ENCODE measurements around the gene CORT.
"Not testable (repeated sequence)": the region's sequence is repeated elsewhere in the genome, so short reads cannot be mapped to it uniquely, and the experiment has no call there.

Gene CORT

GRCh38 chr1:10440305-10440704 is 9.5 kb upstream of the CORT start:
- Histone ChIP-seq H3K9me3 (ENCODE audit: control insufficient read depth, low read depth, low read length) (no peaks in the 10 kb centered on the region), H3K4me3 (ENCODE audit: low read length) (no peak overlapping the region), H3K4me1 (ENCODE audit: control insufficient read depth, low read depth, low read length) (no peaks in the 10 kb centered on the region), H3K27me3 (ENCODE audit: control insufficient read depth, insufficient read depth, low read length) (no peaks in the 10 kb centered on the region), H3K36me3 (ENCODE audit: control insufficient read depth, low read depth, low read length) (no peaks in the 10 kb centered on the region), H3K9ac (ENCODE audit: low read length) (no peak overlapping the region), H3K27ac (ENCODE audit: low read length) (no peak overlapping the region)

DNA sequence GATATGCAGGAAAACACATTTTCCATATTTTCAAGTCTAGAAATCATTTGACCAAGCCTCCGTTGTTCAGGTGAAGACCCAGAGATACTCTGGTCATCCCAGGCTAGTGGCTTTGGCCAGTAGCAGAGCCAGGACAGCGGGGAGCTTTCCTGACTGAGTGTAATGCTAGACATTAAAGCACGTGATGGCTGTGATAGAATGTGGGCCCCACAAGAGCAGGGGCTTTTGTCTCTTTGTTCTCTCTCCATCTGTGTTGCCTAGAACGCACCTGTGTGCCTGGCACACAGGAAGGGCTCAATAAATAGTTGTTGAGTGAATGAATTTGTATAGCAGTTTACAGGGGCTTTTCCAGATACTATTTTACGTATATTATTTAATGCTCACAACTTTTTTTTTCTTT is 9.0 kb upstream of the CORT start:
- no peaks in the 10 kb centered on the region for H3K4me1 ChIP-seq (ENCODE audit: control insufficient read depth, low read depth, low read length)
- H3K9ac ChIP-seq (ENCODE audit: low read length): no peak overlapping the region
- no peak overlapping the region for H3K27ac ChIP-seq (ENCODE audit: low read length)
- H3K9me3 ChIP-seq (ENCODE audit: control insufficient read depth, low read depth, low read length): no peaks in the 10 kb centered on the region
- no peak overlapping the region for H3K4me3 ChIP-seq (ENCODE audit: low read length)
- H3K36me3 ChIP-seq (ENCODE audit: control insufficient read depth, low read depth, low read length): no peaks in the 10 kb centered on the region
- no peaks in the 10 kb centered on the region for H3K27me3 ChIP-seq (ENCODE audit: control insufficient read depth, insufficient read depth, low read length)

DNA sequence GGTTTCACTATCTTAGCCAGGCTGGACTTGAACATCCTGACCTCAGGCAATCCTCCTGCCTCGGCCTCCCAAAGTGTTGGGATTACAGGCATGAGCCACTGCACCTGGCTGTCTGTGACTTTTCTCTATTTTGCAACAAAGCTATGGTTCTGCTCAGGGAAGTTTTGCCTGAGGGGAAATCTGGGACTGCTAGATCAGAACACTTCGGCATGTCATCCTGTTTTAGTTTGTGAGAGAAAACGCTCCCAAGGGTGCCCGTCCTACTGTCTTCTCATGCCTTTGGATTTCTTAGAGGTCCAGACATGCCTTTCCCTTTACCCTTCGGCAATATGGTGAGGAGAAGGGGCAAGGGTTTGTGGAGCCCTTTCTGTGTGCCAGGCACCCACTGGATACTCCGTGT is 5.6 kb upstream of the CORT start:
- Histone ChIP-seq H3K9ac (ENCODE audit: low read length) (no peak overlapping the region), H3K36me3 (ENCODE audit: control insufficient read depth, low read depth, low read length) (no peaks in the 10 kb centered on the region), H3K27me3 (ENCODE audit: control insufficient read depth, insufficient read depth, low read length) (no peaks in the 10 kb centered on the region), H3K4me3 (ENCODE audit: low read length) (no peak overlapping the region), H3K27ac (ENCODE audit: low read length) (no peak overlapping the region), H3K9me3 (ENCODE audit: control insufficient read depth, low read depth, low read length) (no peaks in the 10 kb centered on the region), H3K4me1 (ENCODE audit: control insufficient read depth, low read depth, low read length) (no peaks in the 10 kb centered on the region)

- no peaks in the 10 kb centered on the region for H3K36me3 ChIP-seq (ENCODE audit: control insufficient read depth, low read depth, low read length)
- no peak overlapping the region for H3K9ac ChIP-seq (ENCODE audit: low read length)
- H3K27me3 ChIP-seq (ENCODE audit: control insufficient read depth, insufficient read depth, low read length): no peaks in the 10 kb centered on the region
- H3K27ac ChIP-seq (ENCODE audit: low read length): no peak overlapping the region
- H3K4me3 ChIP-seq (ENCODE audit: low read length): no peak overlapping the region
- H3K4me1 ChIP-seq (ENCODE audit: control insufficient read depth, low read depth, low read length): peaks cover 3% of the 10 kb centered on the region
- H3K9me3 ChIP-seq (ENCODE audit: control insufficient read depth, low read depth, low read length): no peaks in the 10 kb centered on the region
These were observed 4.9 kb upstream of the CORT start for GRCh38 chr1:10444795-10445397.

DNA sequence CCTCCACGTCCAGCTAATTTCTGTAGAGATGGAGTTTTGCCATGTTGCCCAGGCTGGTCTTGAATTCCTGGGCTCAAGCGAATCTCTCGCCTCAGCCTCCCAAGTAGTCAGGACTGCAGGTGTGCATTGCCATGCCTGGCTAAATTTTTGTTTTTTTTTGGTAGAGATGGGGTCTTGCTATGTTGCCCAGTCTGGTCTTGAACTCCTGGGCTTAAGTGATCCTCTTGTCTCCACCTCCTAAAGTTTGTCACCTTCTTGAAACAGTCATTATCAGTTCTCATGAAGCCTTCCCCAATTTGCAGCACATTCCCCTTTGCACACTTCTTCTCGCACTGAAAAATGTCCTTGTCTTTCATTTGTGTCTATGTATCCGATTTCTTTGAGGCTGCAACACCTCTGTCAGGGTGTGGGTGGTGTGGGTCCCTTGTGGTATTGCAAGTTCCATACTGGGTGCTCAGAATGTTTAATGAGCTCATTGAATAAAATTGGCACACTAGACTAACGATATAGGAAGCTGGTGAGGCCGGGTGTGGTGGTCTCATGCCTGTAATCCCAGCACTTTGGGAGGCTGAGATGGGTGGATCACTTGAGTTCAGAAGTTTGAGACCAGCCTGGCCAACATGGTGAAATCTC is 2.9 kb upstream of the CORT start:
- Histone ChIP-seq H3K4me1 (ENCODE audit: control insufficient read depth, low read depth, low read length) (peaks cover 17% of the 10 kb centered on the region), H3K9ac (ENCODE audit: low read length) (no peak overlapping the region), H3K4me3 (ENCODE audit: low read length) (no peak overlapping the region), H3K27ac (ENCODE audit: low read length) (no peak overlapping the region), H3K27me3 (ENCODE audit: control insufficient read depth, insufficient read depth, low read length) (no peaks in the 10 kb centered on the region), H3K36me3 (ENCODE audit: control insufficient read depth, low read depth, low read length) (no peaks in the 10 kb centered on the region), H3K9me3 (ENCODE audit: control insufficient read depth, low read depth, low read length) (no peaks in the 10 kb centered on the region)

DNA sequence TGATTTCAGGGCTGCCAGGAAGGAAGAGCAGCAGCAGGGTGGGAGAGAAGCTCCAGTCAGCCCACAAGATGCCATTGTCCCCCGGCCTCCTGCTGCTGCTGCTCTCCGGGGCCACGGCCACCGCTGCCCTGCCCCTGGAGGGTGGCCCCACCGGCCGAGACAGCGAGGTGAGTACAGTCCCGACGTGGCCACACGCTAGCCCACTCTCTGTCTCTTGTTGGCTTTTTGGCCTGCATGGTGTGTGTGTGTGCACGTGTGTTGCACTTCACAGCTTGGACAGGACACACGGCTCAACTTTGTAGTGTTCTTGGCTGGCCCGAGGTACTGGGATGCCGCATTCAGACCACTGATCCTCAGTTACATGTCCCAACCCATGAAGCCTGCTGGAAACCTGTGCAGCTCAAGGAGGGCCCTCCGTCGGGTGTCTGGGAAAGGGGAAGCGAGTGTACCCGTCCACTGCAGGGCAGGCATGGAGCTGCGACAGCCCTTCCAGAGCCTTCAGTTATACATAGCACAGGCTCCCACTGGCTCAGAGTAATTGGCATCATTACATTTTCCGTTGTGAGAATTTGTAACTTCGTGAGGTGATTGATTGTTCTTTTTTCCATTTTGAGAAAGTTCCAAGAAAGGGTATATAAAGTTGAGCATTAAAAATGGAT is 454 bp downstream of the CORT start:
- H3K4me3 ChIP-seq (ENCODE audit: low read length): no peak overlapping the region
- H3K9ac ChIP-seq (ENCODE audit: low read length): no peak overlapping the region
- no peak overlapping the region for H3K27ac ChIP-seq (ENCODE audit: low read length)
- peaks cover 17% of the 10 kb centered on the region for H3K4me1 ChIP-seq (ENCODE audit: control insufficient read depth, low read depth, low read length)
- H3K36me3 ChIP-seq (ENCODE audit: control insufficient read depth, low read depth, low read length): no peaks in the 10 kb centered on the region
- peaks cover 4% of the 10 kb centered on the region for H3K9me3 ChIP-seq (ENCODE audit: control insufficient read depth, low read depth, low read length)
- H3K27me3 ChIP-seq (ENCODE audit: control insufficient read depth, insufficient read depth, low read length): no peaks in the 10 kb centered on the region

GRCh38 chr1:10450836-10451235 is 1.0 kb downstream of the CORT start:
- no peaks in the 10 kb centered on the region for H3K36me3 ChIP-seq (ENCODE audit: control insufficient read depth, low read depth, low read length)
- no peak overlapping the region for H3K9ac ChIP-seq (ENCODE audit: low read length)
- no peak overlapping the region for H3K4me3 ChIP-seq (ENCODE audit: low read length)
- H3K27ac ChIP-seq (ENCODE audit: low read length): no peak overlapping the region
- peaks cover 17% of the 10 kb centered on the region for H3K4me1 ChIP-seq (ENCODE audit: control insufficient read depth, low read depth, low read length)
- peaks cover 4% of the 10 kb centered on the region for H3K9me3 ChIP-seq (ENCODE audit: control insufficient read depth, low read depth, low read length)
- no peaks in the 10 kb centered on the region for H3K27me3 ChIP-seq (ENCODE audit: control insufficient read depth, insufficient read depth, low read length)

GRCh38 chr1:10451287-10451686 is 1.5 kb downstream of the CORT start:
- Histone ChIP-seq H3K27me3 (ENCODE audit: control insufficient read depth, insufficient read depth, low read length) (no peaks in the 10 kb centered on the region), H3K27ac (ENCODE audit: low read length) (no peak overlapping the region), H3K4me3 (ENCODE audit: low read length) (no peak overlapping the region), H3K9ac (ENCODE audit: low read length) (no peak overlapping the region), H3K36me3 (ENCODE audit: control insufficient read depth, low read depth, low read length) (no peaks in the 10 kb centered on the region), H3K4me1 (ENCODE audit: control insufficient read depth, low read depth, low read length) (peaks cover 17% of the 10 kb centered on the region), H3K9me3 (ENCODE audit: control insufficient read depth, low read depth, low read length) (peaks cover 4% of the 10 kb centered on the region)

GRCh38 chr1:10456048-10456447 is 6.2 kb downstream of the CORT start:
- Histone ChIP-seq H3K36me3 (ENCODE audit: control insufficient read depth, low read depth, low read length) (peaks cover 13% of the 10 kb centered on the region), H3K4me3 (ENCODE audit: low read length) (no peak overlapping the region), H3K27ac (ENCODE audit: low read length) (no peak overlapping the region), H3K9ac (ENCODE audit: low read length) (no peak overlapping the region), H3K27me3 (ENCODE audit: control insufficient read depth, insufficient read depth, low read length) (no peaks in the 10 kb centered on the region), H3K9me3 (ENCODE audit: control insufficient read depth, low read depth, low read length) (peaks cover 4% of the 10 kb centered on the region), H3K4me1 (ENCODE audit: control insufficient read depth, low read depth, low read length) (peaks cover 7% of the 10 kb centered on the region)

DNA sequence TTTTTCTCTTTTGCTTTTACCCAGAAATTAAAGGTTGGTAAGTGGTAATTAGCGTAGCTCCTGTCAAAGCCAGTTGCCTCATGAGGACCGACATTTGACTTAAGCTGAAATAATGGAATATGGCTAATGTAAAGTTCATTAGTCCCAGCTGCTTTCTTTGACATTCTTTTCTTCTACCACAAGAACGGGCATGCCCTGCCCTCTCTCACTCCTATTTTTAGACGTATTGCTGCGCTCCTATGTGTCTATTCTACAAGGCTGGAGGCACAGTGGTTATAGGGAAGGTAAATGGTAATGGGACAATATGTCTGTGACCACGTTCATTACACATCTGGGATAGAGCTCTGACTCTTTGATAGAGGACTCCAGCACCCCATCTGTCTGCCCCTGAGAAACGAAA is 6.8 kb downstream of the CORT start:
- H3K27ac ChIP-seq (ENCODE audit: low read length): no peak overlapping the region
- peaks cover 4% of the 10 kb centered on the region for H3K9me3 ChIP-seq (ENCODE audit: control insufficient read depth, low read depth, low read length)
- no peak overlapping the region for H3K4me3 ChIP-seq (ENCODE audit: low read length)
- H3K9ac ChIP-seq (ENCODE audit: low read length): no peak overlapping the region
- H3K36me3 ChIP-seq (ENCODE audit: control insufficient read depth, low read depth, low read length): peaks cover 18% of the 10 kb centered on the region
- H3K4me1 ChIP-seq (ENCODE audit: control insufficient read depth, low read depth, low read length): peaks cover 2% of the 10 kb centered on the region
- H3K27me3 ChIP-seq (ENCODE audit: control insufficient read depth, insufficient read depth, low read length): no peaks in the 10 kb centered on the region

- not testable (repeated sequence) for H3K27me3 ChIP-seq (ENCODE audit: control insufficient read depth, insufficient read depth, low read length); H3K9ac ChIP-seq (ENCODE audit: low read length); H3K27ac ChIP-seq (ENCODE audit: low read length); H3K4me3 ChIP-seq (ENCODE audit: low read length); H3K9me3 ChIP-seq (ENCODE audit: control insufficient read depth, low read depth, low read length); H3K4me1 ChIP-seq (ENCODE audit: control insufficient read depth, low read depth, low read length)
- peaks cover 22% of the 10 kb centered on the region for H3K36me3 ChIP-seq (ENCODE audit: control insufficient read depth, low read depth, low read length)
These were observed 7.6 kb downstream of the CORT start for GRCh38 chr1:10457462-10457861.

GRCh38 chr1:10457875-10458274 is 8.0 kb downstream of the CORT start:
- peaks cover 26% of the 10 kb centered on the region for H3K36me3 ChIP-seq (ENCODE audit: control insufficient read depth, low read depth, low read length)
- H3K4me1 ChIP-seq (ENCODE audit: control insufficient read depth, low read depth, low read length): no peaks in the 10 kb centered on the region
- H3K27ac ChIP-seq (ENCODE audit: low read length): no peak overlapping the region
- no peaks in the 10 kb centered on the region for H3K27me3 ChIP-seq (ENCODE audit: control insufficient read depth, insufficient read depth, low read length)
- H3K4me3 ChIP-seq (ENCODE audit: low read length): no peak overlapping the region
- H3K9me3 ChIP-seq (ENCODE audit: control insufficient read depth, low read depth, low read length): peaks cover 4% of the 10 kb centered on the region
- H3K9ac ChIP-seq (ENCODE audit: low read length): no peak overlapping the region

Measured in iPS-18a (cell line).